ENCODE results near the gene WASF2. TPM values are rescaled to one million over a fixed set of nuclear protein-coding genes. Genes with fewer than 3 reads are reported as not detected.

Gene WASF2
- total and polyA plus RNA-seq, 2 of the 8 experiments (the other 6 are each of a cell fraction or from before 2014, with no cell fraction given): 32.1 to 86.6 TPM

- Histone ChIP-seq H3K9ac (replicated peaks in 1 of 4; ENCODE audit: extremely low read depth in 1 of 4, low read depth in 3 of 4, low read length in 3 of 4) (no peak overlapping the region), H3K56ac (replicated peaks; ENCODE audit: insufficient read length, low read depth, low read length) (no peak overlapping the region), H3K79me2 (ENCODE audit: control insufficient read depth in 1 of 2, insufficient read depth in 2 of 2, low read length in 2 of 2) (no peaks in the 10 kb centered on the region), H2AK5ac (ENCODE audit: low read depth, low read length) (peak overlapping the region; percentile 9; the same call in 1 of the 2 replicates), H4K20me1 (replicated peaks in 1 of 2; ENCODE audit: control insufficient read depth in 1 of 2, insufficient read depth in 2 of 2, low read length in 2 of 2) (peaks cover 0 to 6% of the 10 kb centered on the region in 2 experiments), H4K5ac (ENCODE audit: insufficient read length, low read depth, low read length) (no peak overlapping the region), H3K14ac (ENCODE audit: insufficient read length) (no peak overlapping the region), H3K4me3 (ENCODE audit: extremely low read depth in 1 of 4, insufficient read depth in 2 of 4, low read depth in 3 of 4, low read length in 4 of 4) (no peak overlapping the region), H3K4ac (replicated peaks; ENCODE audit: insufficient read length, low read depth, low read length) (no peak overlapping the region), H3K27ac (ENCODE audit: low read depth, low read length) (no peak overlapping the region), H2AFZ (ENCODE audit: low read length) (no peak overlapping the region), H3K4me1 (replicated peaks in 1 of 4; ENCODE audit: control insufficient read depth in 3 of 4, insufficient read depth in 4 of 4, low read length in 3 of 4) (peaks cover 6 to 26% (median 11%) of the 10 kb centered on the region in 4 experiments), H2BK20ac (ENCODE audit: low read length) (no peak overlapping the region), H3K18ac (ENCODE audit: extremely low read depth, low read length) (no peak overlapping the region), H2BK120ac (replicated peaks; ENCODE audit: low read depth, low read length) (no peak overlapping the region), H4K8ac (ENCODE audit: extremely low read depth, insufficient read depth, low read length) (peak overlapping the region; percentile 46), H3K36me3 (ENCODE audit: control insufficient read depth in 2 of 4, insufficient read depth in 4 of 4, low read length in 3 of 4) (no peaks in the 10 kb centered on the region), H3K79me1 (ENCODE audit: low read depth, low read length) (no peaks in the 10 kb centered on the region), H3K4me2 (ENCODE audit: insufficient read depth in 1 of 2, low read depth in 2 of 2, low read length in 2 of 2) (peak overlapping the region in 1 of 2 experiments; percentile 97; a peak in 1 of 4 replicates), H4K91ac (replicated peaks; ENCODE audit: insufficient read length, low read length) (no peak overlapping the region), H2BK5ac (ENCODE audit: low read depth, low read length) (peak overlapping the region; percentile 48), H3K23ac (ENCODE audit: insufficient read length) (no peak overlapping the region), H2BK12ac (ENCODE audit: low read depth, low read length) (0 out of 2 replicates have a peak overlapping the region, but pooled peaks have one; percentile 33), H3K27me3 (replicated peaks in 1 of 4; ENCODE audit: control insufficient read depth in 3 of 4, extremely low read depth in 1 of 4, insufficient read depth in 3 of 4, low read length in 3 of 4) (peaks cover 12 to 29% (median 23%) of the 10 kb centered on the region in 4 experiments), H3K23me2 (ENCODE audit: low read depth, low read length) (peaks cover 14% of the 10 kb centered on the region), H2BK15ac (ENCODE audit: low read length) (peak overlapping the region; percentile 88; the same call in 1 of the 2 replicates), H3K9me3 (ENCODE audit: insufficient read depth in 2 of 2, low read depth in 1 of 2, low read length in 1 of 2) (no peaks in the 10 kb centered on the region)
- FAIRE-seq (no peak), DNase-seq (ENCODE audit: low read depth in 1 of 2, low spot score in 2 of 2) (no peak)
- ChIA-PET CTCF (ENCODE audit: partially characterized antibody) (interaction anchor here (0.9 to 28.8 kb wide), 11 partner anchors 8 to 243 kb away, joined by 3 to 625 read pairs (median 16); partner anchors contain the start of genes CD164L2, FCN3, GPR3 and SYTL1), POLR2A (ENCODE audit: partially characterized antibody) (interaction anchor here (2.8 to 10.3 kb wide), 3 partner anchors 11 to 22 kb away, joined by 10 to 101 read pairs (median 18); partner anchors contain the start of gene CD164L2)
- 87% methylated on average over 26 of the region's 26 CpGs; no CpG with 5 or more reads in 1 of the 2 experiments for WGBS, 2 experiments (ENCODE audit: extremely low coverage in 1 of 2, insufficient coverage in 1 of 2, insufficient read length in 1 of 2, insufficient replicate concordance in 2 of 2, low coverage in 1 of 2, low lambda C conversion rate in 2 of 2, missing lambda C conversion rate in 1 of 2)
- TF ChIP-seq SIRT6 (IDR thresholded peaks at IDR 0.05; ENCODE audit: low read length) (no peak), PHF8 (conservative IDR thresholded peaks at IDR 0.05; ENCODE audit: low read depth, low read length) (no peak)
Measured at GRCh38 chr1:27363766-27364695, 125.9 kb downstream of the WASF2 start.

Measured in H1 (cell line).